Kidney (tissue), 14 donors: Measurements from ENCODE around the gene TMEM252. TPM values are rescaled to one million over a fixed set of nuclear protein-coding genes. Genes with fewer than 3 reads are reported as not detected.
A peak's percentile ranks its signal among the peaks of the same experiment; 100 is the strongest.

Source experiments
- DNase-seq, 5 donors: peaks; one replicate each; pipeline ENCODE4 v3.0.0-alpha.2; 2013 to 2020
- FAIRE-seq: peaks from 2 replicates; lab custom pipeline; 2012; peaks lifted over from hg19 to GRCh38; lab: Jason Lieb, UNC
- H3K27ac ChIP-seq, 2 donors: one replicate each; pipeline ENCODE4 v1.7.0; 2013; ENCODE audit warnings: low read depth in 2 of 2, low read length in 2 of 2, inconsistent platforms in 1 of 2
- H3K27me3 ChIP-seq: one replicate; pipeline ENCODE4 v1.7.1; 2013; ENCODE audit warnings: low read length, inconsistent platforms; ENCODE audit not compliant: control insufficient read depth, insufficient read depth
- H3K36me3 ChIP-seq, 3 donors: one replicate each; pipeline versions ENCODE4 v1.7.0 to v1.7.1; 2013; ENCODE audit warnings: low read length in 3 of 3, control low read depth in 1 of 3, inconsistent platforms in 1 of 3; ENCODE audit not compliant: insufficient read depth in 3 of 3, control insufficient read depth in 2 of 3
- H3K4me1 ChIP-seq, 3 donors: one replicate each; pipeline versions ENCODE4 v1.7.0 to v1.7.1; 2013; ENCODE audit warnings: low read length in 3 of 3, inconsistent platforms in 1 of 3, low read depth in 1 of 3; ENCODE audit not compliant: control insufficient read depth in 2 of 3, insufficient read depth in 2 of 3
- H3K4me3 ChIP-seq, 3 donors: one replicate each; pipeline versions ENCODE4 v1.7.0 to v1.8.1; 2013; ENCODE audit warnings: low read length in 3 of 3, control low read depth in 1 of 3, inconsistent platforms in 1 of 3
- H3K9ac ChIP-seq, 3 donors: one replicate each; pipeline versions ENCODE4 v1.7.0 to v1.7.1; 2013; ENCODE audit warnings: low read length in 3 of 3, control low read depth in 1 of 3, inconsistent platforms in 1 of 3
- H3K9me3 ChIP-seq, 3 donors: one replicate each; pipeline versions ENCODE4 v1.7.0 to v1.7.1; 2013; ENCODE audit warnings: low read length in 3 of 3, control low read depth in 1 of 3, inconsistent platforms in 1 of 3; ENCODE audit not compliant: control insufficient read depth in 2 of 3, insufficient read depth in 1 of 3
- intact Hi-C: fragments of 100-400 bp; cut with DNase I; formaldehyde crosslinking; loops from one replicate; pipeline ENCODE4 v1.11.1; 2022
- polyA plus RNA-seq: library from polyadenylated mRNA; stranded (reverse); fragments of 350-450 nt; fragmentation: Illumina TruSeq; extraction: RNeasy Lipid Tissue Mini Kit (QIAGEN cat#74804); gene quantifications from one replicate; pipeline ENCODE4 v1.2.3, GENCODE V29; 2014; ENCODE audit warnings: low read depth, low replicate concordance; ENCODE audit not compliant: insufficient read depth
- total RNA-seq: library from RNA; stranded (reverse); fragmentation: NEBNext Ultra II Directional; extraction: Animal tissue kit (Norgen Biotek cat#: 25700); gene quantifications from one replicate; pipeline ENCODE4 v1.2.1, GENCODE V29; 2021
- TF ChIP-seq, protein P1 (sequence below): IDR thresholded peaks from 3 replicates; pipeline ENCODE4 v1.5.1; 2012; ENCODE audit warnings: mild to moderate bottlenecking, moderate library complexity, borderline replicate concordance; ENCODE audit not compliant: insufficient read depth; ENCODE audit errors: extremely low read depth
- donor health status: control.
- donor health status: control.
- donor health status: control.
- donor health status: control.
- donor health status: control.
- donor health status: DM: yes; HTN: yes; CAD: no.
- donor health status: Normal renal cell carcinoma (clear cell type).

TMEM252 gene
- total and polyA plus RNA-seq, 2 donors from 2014 or later = 3.4 to 111 TPM

DNA sequence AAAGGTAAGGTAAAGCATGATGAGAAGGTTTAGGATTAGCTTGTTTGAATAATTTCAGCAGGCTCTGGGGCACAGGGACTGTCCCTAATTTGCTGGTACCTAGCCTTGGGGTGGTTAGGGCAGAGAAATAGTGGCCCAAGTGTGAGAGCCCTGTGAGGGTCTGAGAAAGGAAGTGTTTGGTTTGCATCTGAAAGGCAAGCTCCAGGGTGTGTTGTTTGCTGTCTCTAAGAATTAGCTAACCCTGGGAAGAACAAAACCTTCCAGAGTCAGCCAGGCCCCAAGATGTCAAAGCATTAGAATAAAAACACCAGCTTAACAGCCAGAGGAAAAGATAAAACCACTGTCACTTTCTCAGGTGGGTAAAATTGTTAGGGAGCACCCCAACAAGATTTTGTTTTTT lies 31.0 kb downstream of the TMEM252 start:
- H3K36me3 ChIP-seq = no peaks in the 10 kb centered on the region
- peaks cover 3 to 21% (median 3%) of the 10 kb centered on the region in 3 donors for H3K4me1 ChIP-seq
- no peaks in the 10 kb centered on the region for H3K27me3 ChIP-seq
- no peak overlapping the region for H3K4me3 ChIP-seq
- DNase-seq = no peak
- TF ChIP-seq, protein P1, sequence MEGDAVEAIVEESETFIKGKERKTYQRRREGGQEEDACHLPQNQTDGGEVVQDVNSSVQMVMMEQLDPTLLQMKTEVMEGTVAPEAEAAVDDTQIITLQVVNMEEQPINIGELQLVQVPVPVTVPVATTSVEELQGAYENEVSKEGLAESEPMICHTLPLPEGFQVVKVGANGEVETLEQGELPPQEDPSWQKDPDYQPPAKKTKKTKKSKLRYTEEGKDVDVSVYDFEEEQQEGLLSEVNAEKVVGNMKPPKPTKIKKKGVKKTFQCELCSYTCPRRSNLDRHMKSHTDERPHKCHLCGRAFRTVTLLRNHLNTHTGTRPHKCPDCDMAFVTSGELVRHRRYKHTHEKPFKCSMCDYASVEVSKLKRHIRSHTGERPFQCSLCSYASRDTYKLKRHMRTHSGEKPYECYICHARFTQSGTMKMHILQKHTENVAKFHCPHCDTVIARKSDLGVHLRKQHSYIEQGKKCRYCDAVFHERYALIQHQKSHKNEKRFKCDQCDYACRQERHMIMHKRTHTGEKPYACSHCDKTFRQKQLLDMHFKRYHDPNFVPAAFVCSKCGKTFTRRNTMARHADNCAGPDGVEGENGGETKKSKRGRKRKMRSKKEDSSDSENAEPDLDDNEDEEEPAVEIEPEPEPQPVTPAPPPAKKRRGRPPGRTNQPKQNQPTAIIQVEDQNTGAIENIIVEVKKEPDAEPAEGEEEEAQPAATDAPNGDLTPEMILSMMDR = no peak
- intact Hi-C loops = no loop called here
- FAIRE-seq = no peak
- H3K27ac ChIP-seq = no peak overlapping the region
- H3K9ac ChIP-seq = no peak overlapping the region
- H3K9me3 ChIP-seq = no peaks in the 10 kb centered on the region

DNA sequence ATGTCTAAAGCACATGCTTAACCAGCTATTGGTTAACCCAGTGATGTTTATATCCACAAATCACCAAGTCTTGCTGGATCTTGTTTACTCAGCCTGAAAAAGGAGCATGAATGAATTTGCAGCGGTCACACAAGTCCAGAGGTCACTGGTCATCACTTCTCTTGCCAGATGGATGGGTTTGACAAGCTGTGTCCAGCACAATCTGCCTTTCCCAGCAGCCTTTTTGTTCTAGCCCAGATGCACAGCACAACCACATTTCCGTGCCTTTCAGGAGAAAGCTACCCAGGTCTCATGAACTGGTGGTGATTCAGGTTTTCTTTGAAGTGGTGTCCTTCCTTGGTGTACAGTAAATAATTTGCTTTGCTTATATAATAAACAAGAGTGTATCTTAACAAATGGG lies 32.1 kb downstream of the TMEM252 start:
- intact Hi-C loops = no loop called here
- Histone ChIP-seq H3K27ac (no peak overlapping the region), H3K4me3 (no peak overlapping the region), H3K27me3 (no peaks in the 10 kb centered on the region), H3K9ac (no peak overlapping the region), H3K9me3 (no peaks in the 10 kb centered on the region), H3K36me3 (no peaks in the 10 kb centered on the region), H3K4me1 (peaks cover 3 to 21% (median 3%) of the 10 kb centered on the region in 3 donors)
- DNase-seq = peak in 1 of 5 donors; percentile 32
- FAIRE-seq = peak; percentile 79
- TF ChIP-seq, protein P1 = no peak

DNA sequence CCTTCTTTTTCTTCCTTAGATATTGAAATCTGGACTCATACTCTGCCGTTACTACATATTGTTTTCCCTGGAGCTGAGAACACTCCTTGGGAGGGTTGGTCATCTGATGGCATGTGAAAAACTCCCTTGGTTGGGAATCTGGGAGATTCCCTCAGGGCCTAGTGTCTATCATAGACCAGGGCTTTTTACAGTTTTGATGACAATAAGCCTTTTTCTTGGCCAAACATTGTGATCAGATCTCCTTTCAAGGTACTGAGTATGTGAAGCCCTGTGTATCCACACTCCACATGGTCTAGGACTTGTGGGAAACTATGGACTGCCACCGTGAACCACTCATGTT lies 32.9 kb downstream of the TMEM252 start:
- Histone ChIP-seq H3K27me3 (no peaks in the 10 kb centered on the region), H3K4me1 (peaks cover 3 to 21% (median 3%) of the 10 kb centered on the region in 3 donors), H3K9me3 (no peaks in the 10 kb centered on the region), H3K4me3 (no peak overlapping the region), H3K27ac (no peak overlapping the region), H3K9ac (no peak overlapping the region), H3K36me3 (no peaks in the 10 kb centered on the region)
- FAIRE-seq (no peak), DNase-seq (no peak)
- intact Hi-C loops = no loop called here
- TF ChIP-seq, protein P1 = no peak
